H9 (cell line): ENCODE results near the gene CD58. TPM values are rescaled to one million over a fixed set of nuclear protein-coding genes. Genes with fewer than 3 reads are reported as not detected.

Experiments used
- DNase-seq: peaks from one replicate; pipeline ENCODE4 v3.0.0-alpha.2; 2017
- H2AFZ ChIP-seq: one replicate; pipeline ENCODE4 v1.6.1; 2013; ENCODE audit warnings: mild to moderate bottlenecking, low read length, control low read depth, moderate library complexity
- H2AK5ac ChIP-seq: 2 replicates; pipeline ENCODE4 v1.6.1; 2013; ENCODE audit warnings: low read length, control low read depth, mixed read lengths; ENCODE audit not compliant: insufficient read length
- H2BK120ac ChIP-seq: one replicate; pipeline ENCODE4 v1.6.1; 2013; ENCODE audit warnings: low read depth, mild to moderate bottlenecking, low read length, control low read depth, inconsistent platforms; ENCODE audit not compliant: poor library complexity, severe bottlenecking
- H2BK12ac ChIP-seq: 2 replicates; pipeline ENCODE4 v1.6.1; 2013; ENCODE audit warnings: low read length, control low read depth, mixed read lengths, low read depth; ENCODE audit not compliant: insufficient read length
- H2BK15ac ChIP-seq: 2 replicates; pipeline ENCODE4 v1.6.1; 2013; ENCODE audit warnings: low read depth, low read length, control low read depth
- H2BK20ac ChIP-seq: one replicate; pipeline ENCODE4 v1.6.1; 2013; ENCODE audit warnings: low read depth, mild to moderate bottlenecking, low read length, control low read depth, inconsistent platforms; ENCODE audit not compliant: poor library complexity, severe bottlenecking
- H2BK5ac ChIP-seq: 2 replicates; pipeline ENCODE4 v1.6.1; 2013; ENCODE audit warnings: low read length, control low read depth, mixed read lengths; ENCODE audit not compliant: insufficient read length
- H3K14ac ChIP-seq: 2 replicates; pipeline ENCODE4 v1.6.1; 2013; ENCODE audit warnings: low read length, control low read depth; ENCODE audit not compliant: insufficient read depth
- H3K18ac ChIP-seq: 2 replicates; pipeline ENCODE4 v1.6.1; 2013; ENCODE audit warnings: low read depth, mild to moderate bottlenecking, mixed read lengths, low read length, control low read depth; ENCODE audit not compliant: insufficient read length
- H3K23ac ChIP-seq: 2 replicates; pipeline ENCODE4 v1.6.1; 2013; ENCODE audit warnings: low read length, control low read depth, mixed read lengths, low read depth; ENCODE audit not compliant: insufficient read length
- H3K23me2 ChIP-seq: 2 replicates; pipeline ENCODE4 v1.6.1; 2013; ENCODE audit warnings: low read depth, mild to moderate bottlenecking, mixed read lengths, low read length, control low read depth; ENCODE audit not compliant: insufficient read length, poor library complexity, severe bottlenecking
- H3K27ac ChIP-seq: 2 replicates; pipeline ENCODE4 v1.5.1; 2013; ENCODE audit warnings: low read length, control low read depth, mixed read lengths, low read depth; ENCODE audit not compliant: insufficient read length
- H3K27me3 ChIP-seq: 2 replicates; pipeline ENCODE4 v1.6.1; 2013; ENCODE audit warnings: low read length, control low read depth, inconsistent platforms; ENCODE audit not compliant: insufficient read depth
- H3K4ac ChIP-seq: 2 replicates; pipeline ENCODE4 v1.6.1; 2013; ENCODE audit warnings: low read depth, mild to moderate bottlenecking, control low read depth, inconsistent platforms, low read length, moderate library complexity
- H3K4me1 ChIP-seq: 2 replicates; pipeline ENCODE4 v1.6.1; 2013; ENCODE audit warnings: low read length, control low read depth, inconsistent platforms; ENCODE audit not compliant: insufficient read depth
- H3K4me2 ChIP-seq: 2 replicates; pipeline ENCODE4 v1.6.1; 2013; ENCODE audit warnings: low read length, control low read depth, mixed read lengths; ENCODE audit not compliant: insufficient read length, insufficient read depth
- H3K56ac ChIP-seq: 2 replicates; pipeline ENCODE4 v1.6.1; 2013; ENCODE audit warnings: low read depth, mild to moderate bottlenecking, mixed read lengths, low read length, control low read depth; ENCODE audit not compliant: insufficient read length
- H3K79me1 ChIP-seq: 2 replicates; pipeline ENCODE4 v1.6.1; 2013; ENCODE audit warnings: low read depth, mild to moderate bottlenecking, moderate library complexity, low read length, control low read depth, inconsistent platforms; ENCODE audit not compliant: insufficient read depth, poor library complexity, severe bottlenecking
- H3K79me2 ChIP-seq: 2 replicates; pipeline ENCODE4 v1.6.1; 2013; ENCODE audit warnings: low read length, control low read depth, inconsistent platforms; ENCODE audit not compliant: insufficient read depth
- H3K9ac ChIP-seq: 2 replicates; pipeline ENCODE4 v1.6.1; 2013; ENCODE audit warnings: low read length, control low read depth, mixed read lengths; ENCODE audit not compliant: insufficient read length; ENCODE audit errors: extremely low read depth
- H3K9me3 ChIP-seq: one replicate; pipeline ENCODE4 v1.6.1; 2013; ENCODE audit warnings: low read depth, low read length, inconsistent platforms; ENCODE audit not compliant: control insufficient read depth
- H3T11ph ChIP-seq: one replicate; pipeline ENCODE4 v1.6.1; 2013; ENCODE audit warnings: mild to moderate bottlenecking, low read length, control low read depth, inconsistent platforms
- H4K20me1 ChIP-seq: one replicate; pipeline ENCODE4 v1.6.1; 2013; ENCODE audit not compliant: control insufficient read depth, insufficient read length, insufficient read depth
- H4K5ac ChIP-seq: 2 replicates; pipeline ENCODE4 v1.6.1; 2013; ENCODE audit warnings: low read depth, mild to moderate bottlenecking, mixed read lengths, low read length, control low read depth; ENCODE audit not compliant: insufficient read length
- H4K8ac ChIP-seq: replicated peaks from 2 replicates; pipeline ENCODE4 v1.6.1; 2013; ENCODE audit warnings: low read length, control low read depth, mixed read lengths, low read depth; ENCODE audit not compliant: insufficient read length
- H4K91ac ChIP-seq: 2 replicates; pipeline ENCODE4 v1.6.1; 2013; ENCODE audit warnings: low read depth, mild to moderate bottlenecking, moderate library complexity, mixed read lengths, low read length, control low read depth; ENCODE audit not compliant: insufficient read length
- H3K27ac Mint-ChIP-seq, 3 experiments: 2 replicates in 2 of 3; 3 replicates in 1 of 3; pipeline ENCODE4 v1.8.0; 2020 to 2021; ENCODE audit warnings: mixed read lengths in 3 of 3, mild to moderate bottlenecking in 1 of 3, moderate library complexity in 1 of 3
- H3K27me3 Mint-ChIP-seq: 2 replicates; pipeline ENCODE4 v1.8.0; 2021; ENCODE audit warnings: low read depth, mild to moderate bottlenecking, moderate library complexity, mixed read lengths
- H3K36me3 Mint-ChIP-seq, 3 experiments: 2 replicates in 2 of 3; 3 replicates in 1 of 3; pipeline ENCODE4 v1.8.0; 2020 to 2021; ENCODE audit warnings: low read depth in 3 of 3, mixed read lengths in 3 of 3; ENCODE audit not compliant: insufficient read depth in 1 of 3
- H3K4me1 Mint-ChIP-seq, 2 experiments: 2 replicates each; pipeline ENCODE4 v1.8.0; 2020; ENCODE audit warnings: mixed read lengths in 2 of 2
- H3K4me3 Mint-ChIP-seq, 2 experiments: 2 replicates in 1 of 2; 3 replicates in 1 of 2; pipeline ENCODE4 v1.8.0; 2020 to 2021; ENCODE audit warnings: mild to moderate bottlenecking in 2 of 2, mixed read lengths in 2 of 2, moderate library complexity in 1 of 2
- H3K9me3 Mint-ChIP-seq, 2 experiments: 2 replicates in 1 of 2; 3 replicates in 1 of 2; pipeline ENCODE4 v1.8.0; 2020; ENCODE audit warnings: mild to moderate bottlenecking in 2 of 2, mixed read lengths in 2 of 2, moderate library complexity in 1 of 2
- CTCF ChIP-seq: fragments of 200-600 bp; sonication (generic); conservative IDR thresholded peaks from 3 replicates; pipeline ENCODE4 v1.8.0; 2021; ENCODE audit warnings: antibody characterized with exemption, mild to moderate bottlenecking
- WGBS: extraction: QIAGEN DNeasy Blood & Tissue Kit; methylation state at CpG from one replicate; pipeline ENCODE4 v1.1.7; 2013; ENCODE audit warnings: missing lambda C conversion rate, low lambda C conversion rate, mixed read lengths; ENCODE audit not compliant: insufficient read length; ENCODE audit errors: extremely low coverage; 5-methylcytosine and 5-hydroxymethylcytosine counted together
- total RNA-seq: library from RNA; stranded (reverse); gene quantifications from 2 replicates; pipeline ENCODE4 v1.2.1, GENCODE V29; 2021

The CD58 gene
- total RNA-seq, 1 experiment from 2014 or later = 4.3 TPM

GRCh38 chr1:116478621-116479020, 92.2 kb downstream of the CD58 start:
- H3T11ph ChIP-seq = no peak overlapping the region
- no peak overlapping the region for H2BK20ac ChIP-seq
- H3K4ac ChIP-seq = no peak overlapping the region
- H2BK120ac ChIP-seq = no peak overlapping the region
- H3K23ac ChIP-seq = no peak overlapping the region
- H3K36me3 Mint-ChIP-seq = no peaks in the 10 kb centered on the region
- H3K23me2 ChIP-seq = no peaks in the 10 kb centered on the region
- H4K5ac ChIP-seq = no peak overlapping the region
- H3K27ac ChIP-seq = no peak overlapping the region
- peaks cover 15 to 22% of the 10 kb centered on the region in 2 experiments for H3K4me1 Mint-ChIP-seq
- no peak for TF ChIP-seq CTCF
- no peaks in the 10 kb centered on the region; the same call in 1 of the 2 replicates for H3K4me1 ChIP-seq
- no peak overlapping the region for H2BK12ac ChIP-seq
- no peak overlapping the region for H3K18ac ChIP-seq
- no peaks in the 10 kb centered on the region for H4K20me1 ChIP-seq
- H2BK15ac ChIP-seq = no peak overlapping the region
- H3K9me3 ChIP-seq = no peaks in the 10 kb centered on the region
- no peak overlapping the region for H2BK5ac ChIP-seq
- no peak overlapping the region for H3K4me3 Mint-ChIP-seq
- no peaks in the 10 kb centered on the region for H3K79me2 ChIP-seq
- H3K27ac Mint-ChIP-seq = peak overlapping the region in 2 of 3 experiments; percentile 85 to 86; a peak in 3 of 7 replicates
- no peak overlapping the region for H3K14ac ChIP-seq
- no peak overlapping the region for H4K8ac ChIP-seq
- no peaks in the 10 kb centered on the region for H3K27me3 Mint-ChIP-seq
- no peak overlapping the region for H3K9ac ChIP-seq
- H3K9me3 Mint-ChIP-seq = no peaks in the 10 kb centered on the region
- WGBS = no CpG with 5 or more reads among the region's 6 CpGs
- H2AFZ ChIP-seq = no peak overlapping the region
- H3K27me3 ChIP-seq = no peaks in the 10 kb centered on the region
- no peak overlapping the region for H2AK5ac ChIP-seq
- H3K79me1 ChIP-seq = no peaks in the 10 kb centered on the region
- DNase-seq = no peak
- H3K4me2 ChIP-seq = no peak overlapping the region
- no peak overlapping the region for H3K56ac ChIP-seq
- H4K91ac ChIP-seq = no peak overlapping the region
